K562 treated with DMSO at 1 percent for 12 hours (cell line): ENCODE measurements around the gene PHLDA1. TPM values are rescaled to one million over a fixed set of nuclear protein-coding genes. Genes with fewer than 3 reads are reported as not detected.

Experiments
- total RNA-seq: library from RNA; unstranded; fragments of 300-600 nt; gene quantifications from 2 replicates; pipeline ENCODE4 v1.2.3, GENCODE V29; 2022; ENCODE audit not compliant: insufficient read depth

The PHLDA1 gene
- total RNA-seq: 0.78 and 1.2 TPM in 2 replicates

DNA sequence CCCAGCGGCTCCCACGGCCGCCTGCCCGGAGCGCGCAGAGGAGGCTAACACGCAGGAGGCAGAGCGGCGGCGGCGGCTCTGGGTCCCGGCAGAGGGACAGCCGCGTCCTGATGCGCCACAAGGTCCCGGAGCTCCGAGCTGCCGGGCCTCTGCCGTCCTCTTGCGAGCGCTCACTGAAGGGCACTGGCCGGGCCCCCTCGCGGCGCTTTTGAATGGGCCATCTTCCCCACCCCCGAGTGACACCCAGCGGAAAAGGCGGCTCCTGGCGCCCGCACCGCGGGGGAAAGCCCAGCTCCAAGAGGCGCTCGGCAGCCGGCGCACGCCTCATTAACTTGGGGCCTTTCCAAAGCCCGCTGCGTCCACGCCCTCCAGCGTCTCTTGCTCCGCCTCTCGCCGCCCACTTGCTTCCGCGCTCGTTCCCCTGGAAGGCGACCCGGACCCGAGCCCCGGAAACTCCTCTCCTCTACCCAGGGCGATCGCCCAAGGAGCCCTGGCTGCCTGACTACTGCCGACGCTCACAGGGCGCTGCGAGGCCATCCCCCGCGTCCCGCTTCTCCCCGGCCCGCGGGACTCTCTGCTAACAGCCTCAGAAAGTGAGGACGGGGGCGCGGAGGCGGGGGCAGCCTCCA, at the start of gene PHLDA1:
PHLDA1 (minus strand) TSS at position 363 of the 629 bp plus-strand sequence.

Other genes with a start within 250 kb of the PHLDA1 start
- gene NAP1L1, start 52.9 kb upstream of the PHLDA1 start, total RNA-seq: 356 and 594 TPM in 2 replicates